B cell (primary cell): ENCODE data around the gene TNFRSF12A. TPM values are rescaled to one million over a fixed set of nuclear protein-coding genes. Genes with fewer than 3 reads are reported as not detected.
A peak's percentile ranks its signal among the peaks of the same experiment; 100 is the strongest.

Source experiments
- ATAC-seq: fragments of 200-7000 bp; cut with Tn5 transposase; one replicate; pipeline ENCODE4 v1.10.0; 2021; ENCODE audit warnings: low read depth, mild to moderate bottlenecking, moderate number of reproducible peaks, moderate library complexity
- CTCF ChIA-PET: fragments of 350-600 bp; sonication (Branson Sonifier 250); formaldehyde crosslinking; loops from one replicate; lab custom pipeline; 2021; ENCODE audit warnings: antibody characterized with exemption, inconsistent platforms; lab: Charles Lee
- POLR2A ChIA-PET: fragments of 350-600 bp; sonication (Branson Sonifier 250); formaldehyde crosslinking; loops from one replicate; lab custom pipeline; 2021; ENCODE audit warnings: antibody characterized with exemption; lab: Charles Lee
- DNase-seq: peaks from one replicate; pipeline ENCODE4 v3.0.0; 2013
- H2AFZ ChIP-seq: 2 replicates; pipeline ENCODE4 v1.6.1; 2012; ENCODE audit warnings: mild to moderate bottlenecking, low read depth, low read length; ENCODE audit not compliant: insufficient read depth, poor library complexity, severe bottlenecking
- H3K27ac ChIP-seq, 2 donors: 1 replicate in 1 of 2; 2 replicates in 1 of 2; pipeline ENCODE4 v1.5.1; 2012 to 2013; ENCODE audit warnings: low read length in 2 of 2, mild to moderate bottlenecking in 2 of 2, moderate library complexity in 1 of 2
- H3K27me3 ChIP-seq, 4 experiments: fragments of 200-600 bp in 1 of 4; sonication (generic) in 1 of 4; replicated peaks in 1 of 4; 1 replicate in 2 of 4; 2 replicates in 2 of 4; pipeline versions ENCODE4 v1.6.1 to v1.7.0; 2013 to 2016; ENCODE audit warnings: low read length in 3 of 4, mild to moderate bottlenecking in 2 of 4, mixed read lengths in 1 of 4, moderate library complexity in 1 of 4; ENCODE audit not compliant: insufficient read depth in 4 of 4, control insufficient read depth in 3 of 4; ENCODE audit errors: control extremely low read depth in 1 of 4
- H3K36me3 ChIP-seq, 2 experiments: replicated peaks in 1 of 2; 1 replicate in 1 of 2; 2 replicates in 1 of 2; pipeline versions ENCODE4 v1.6.1 to v1.7.1; 2013; ENCODE audit warnings: low read length in 1 of 2; ENCODE audit not compliant: insufficient read depth in 2 of 2, control insufficient read depth in 1 of 2; ENCODE audit errors: control extremely low read depth in 1 of 2, extremely low read depth in 1 of 2
- H3K4me1 ChIP-seq, 2 donors: fragments of 200-600 bp in 1 of 2; sonication (generic) in 1 of 2; 1 replicate in 1 of 2; 2 replicates in 1 of 2; pipeline versions ENCODE4 v1.5.1 to v1.6.1; 2013 to 2017; ENCODE audit warnings: low read length in 2 of 2; ENCODE audit not compliant: control insufficient read depth in 2 of 2, insufficient read depth in 2 of 2
- H3K4me2 ChIP-seq: replicated peaks from 2 replicates; pipeline ENCODE3; 2012; ENCODE audit warnings: mild to moderate bottlenecking, low read depth, low read length; ENCODE audit not compliant: poor library complexity, severe bottlenecking
- H3K4me3 ChIP-seq, 5 experiments: fragments of 200-600 bp in 1 of 5; sonication (generic) in 1 of 5; 1 replicate in 3 of 5; 2 replicates in 2 of 5; pipeline versions ENCODE4 v1.5.1 to v1.7.0; 2011 to 2016; ENCODE audit warnings: low read length in 4 of 5, mild to moderate bottlenecking in 4 of 5, low read depth in 2 of 5, control low read depth in 1 of 5, moderate library complexity in 1 of 5; ENCODE audit not compliant: insufficient read depth in 1 of 5; ENCODE audit errors: control extremely low read depth in 1 of 5, extremely low read depth in 1 of 5
- H3K79me2 ChIP-seq: fragments of 200-600 bp; sonication (generic); one replicate; pipeline ENCODE4 v1.6.0; 2016; ENCODE audit warnings: low read length; ENCODE audit not compliant: control insufficient read depth, insufficient read depth
- H3K9ac ChIP-seq: fragments of 200-600 bp; sonication (generic); 2 replicates; pipeline ENCODE4 v1.6.1; 2017; ENCODE audit warnings: mild to moderate bottlenecking, low read length, moderate library complexity
- H3K9me3 ChIP-seq, 3 donors: one replicate each; pipeline versions ENCODE4 v1.6.1 to v1.7.1; 2013; ENCODE audit warnings: low read length in 2 of 3; ENCODE audit not compliant: control insufficient read depth in 2 of 3, insufficient read depth in 1 of 3; ENCODE audit errors: control extremely low read depth in 1 of 3
- H4K20me1 ChIP-seq: 2 replicates; pipeline ENCODE4 v1.6.0; 2012; ENCODE audit warnings: mild to moderate bottlenecking, low read length; ENCODE audit not compliant: insufficient read depth, control insufficient read depth, poor library complexity, severe bottlenecking
- H3K27ac Mint-ChIP-seq: one replicate; pipeline ENCODE4 v1.8.0; 2021; ENCODE audit warnings: mixed read lengths
- H3K27me3 Mint-ChIP-seq: one replicate; pipeline ENCODE4 v1.8.0; 2021; ENCODE audit warnings: mixed read lengths
- H3K4me1 Mint-ChIP-seq: one replicate; pipeline ENCODE4 v1.8.0; 2021; ENCODE audit warnings: mixed read lengths
- H3K4me3 Mint-ChIP-seq: one replicate; pipeline ENCODE4 v1.8.0; 2021; ENCODE audit warnings: mixed read lengths
- H3K9me3 Mint-ChIP-seq: one replicate; pipeline ENCODE4 v1.8.0; 2022; ENCODE audit warnings: mixed read lengths; ENCODE audit not compliant: insufficient read depth
- CTCF ChIP-seq: fragments of 200-600 bp; IDR thresholded peaks from one replicate; pipeline ENCODE4 v1.8.0; 2022; ENCODE audit warnings: antibody characterized with exemption, mild to moderate bottlenecking
- EZH2 ChIP-seq: IDR thresholded peaks from 2 replicates; pipeline ENCODE4 v1.6.1; 2012; ENCODE audit warnings: borderline replicate concordance, low read depth, mild to moderate bottlenecking, moderate library complexity, low read length; ENCODE audit not compliant: insufficient read depth, poor library complexity, severe bottlenecking
- WGBS: methylation state at CpG from one replicate; pipeline ENCODE4 v1.1.5; 2013; ENCODE audit warnings: missing lambda C conversion rate; ENCODE audit not compliant: insufficient coverage; 5-methylcytosine and 5-hydroxymethylcytosine counted together
- intact Hi-C: fragments of 100-400 bp; cut with micrococcal nuclease; formaldehyde crosslinking; loops from one replicate; pipeline ENCODE4 v1.10.0; 2022
- polyA plus RNA-seq: library from polyadenylated mRNA; depleted of rRNA; stranded (reverse); fragments of >200 nt; gene quantifications from 2 replicates; pipeline ENCODE4 v1.2.3, GENCODE V29; 2012
- total RNA-seq, 2 donors: library from RNA; stranded (reverse); fragments of 120-200 nt in 1 of 2; gene quantifications; 1 replicate in 1 of 2; 2 replicates in 1 of 2; pipeline versions ENCODE4 v1.2.3 to v1.2.4, GENCODE V29; 2013 to 2022

Gene TNFRSF12A
- total and polyA plus RNA-seq, 2 donors (not counting 1 experiment from before 2014, with no cell fraction given) = 0.61 to 1.3 TPM

GRCh38 chr16:3059041-3059722 lies 39.0 kb downstream of the TNFRSF12A start:
- Histone ChIP-seq H2AFZ (peak overlapping the region; percentile 98), H3K4me1 (peaks cover 20 to 22% of the 10 kb centered on the region in 2 donors), H3K27me3 (peaks cover 0 to 6% (median 0%) of the 10 kb centered on the region in 4 experiments), H3K4me3 (peak overlapping the region in 4 of 5 experiments; percentile 75 to 93 (median 82)), H3K27ac (peak overlapping the region; percentile 38 to 74), H4K20me1 (no peaks in the 10 kb centered on the region), H3K4me2 (peak overlapping the region; percentile 99), H3K36me3 (no peaks in the 10 kb centered on the region), H3K79me2 (no peaks in the 10 kb centered on the region), H3K9ac (peak overlapping the region; percentile 83), H3K9me3 (no peaks in the 10 kb centered on the region)
- ATAC-seq (peak; percentile 97), DNase-seq (peak; percentile 90)
- POLR2A ChIA-PET = interaction anchor here (0.6 to 2.1 kb wide), 9 partner anchors 34 to 112 kb away, joined by 3 to 13 read pairs (median 7); partner anchors contain the start of gene ZNF213
- peak overlapping the region; percentile 87 for H3K4me3 Mint-ChIP-seq
- no peaks in the 10 kb centered on the region for H3K9me3 Mint-ChIP-seq
- no peaks in the 10 kb centered on the region for H3K27me3 Mint-ChIP-seq
- under 1% methylated on average over 67 of the region's 67 CpGs for WGBS
- peak; percentile 94 for TF ChIP-seq CTCF
- no peak for TF ChIP-seq EZH2
- intact Hi-C loops = loop anchor here (1.0 to 2.0 kb wide), 6 partner anchors 18 to 107 kb away; partner anchors contain the start of gene THOC6
- CTCF ChIA-PET = interaction anchor here (0.6 to 6.5 kb wide), 29 partner anchors 11 to 398 kb away, joined by 3 to 140 read pairs (median 5); partner anchors contain the start of genes HCFC1R1, THOC6, ZNF213 and ZSCAN10
- H3K27ac Mint-ChIP-seq = peak overlapping the region; percentile 65
- H3K4me1 Mint-ChIP-seq = peaks cover 20% of the 10 kb centered on the region
